Uterine smooth muscle cell (primary cell): ENCODE results near the gene ZNF569. TPM values are rescaled to one million over a fixed set of nuclear protein-coding genes. Genes with fewer than 3 reads are reported as not detected.

Experiments
- total RNA-seq: library from RNA; depleted of rRNA; stranded (reverse); fragments of >200 nt; gene quantifications from 2 replicates; pipeline ENCODE4 v1.2.3, GENCODE V29; 2014

Gene ZNF569
- 5.3 and 7.1 TPM in 2 replicates for total RNA-seq

GRCh38 chr19:37466798-37467607 is at the start of gene ZNF569:
Gene ZNF569 (minus strand): TSS chr19:37467444. CDS start chr19:37444921, 22,523 bp downstream.

GRCh38 chr19:37506387-37507166 is 39.3 kb upstream of the ZNF569 start, which contains the start of gene ZNF793:
Gene ZNF793 (plus strand): TSS chr19:37506939. CDS start chr19:37523440, 16,501 bp downstream.

GRCh38 chr19:37468961-37469777 is 1.9 kb upstream of the ZNF569 start, which contains the start of gene ZNF570:
Gene ZNF570 (plus strand): TSS chr19:37469356. CDS start chr19:37470355, 999 bp downstream.

GRCh38 chr19:37370880-37371661 is 96.2 kb downstream of the ZNF569 start, which contains the start of gene ZNF527:
Gene ZNF527 (plus strand): TSS chr19:37371099. CDS start chr19:37374199, 3,100 bp downstream.

Other genes with a start within 250 kb of the ZNF569 start
- gene ZNF383, start 249.2 kb downstream of the ZNF569 start, total RNA-seq: 3.9 and 6.9 TPM in 2 replicates
- 5.6 and 5.8 TPM in 2 replicates for gene ZNF527, start 96.3 kb downstream of the ZNF569 start, total RNA-seq
- gene ZNF570, start 1.9 kb upstream of the ZNF569 start, total RNA-seq: 7.0 and 7.6 TPM in 2 replicates
- gene ZNF793, start 39.5 kb upstream of the ZNF569 start, total RNA-seq: 0.89 and 1.4 TPM in 2 replicates
- gene ZNF571, start 127.3 kb upstream of the ZNF569 start, total RNA-seq: 1.4 and 2.2 TPM in 2 replicates
- gene ZNF540, start 127.4 kb upstream of the ZNF569 start, total RNA-seq: 0.11 and 0.50 TPM in 2 replicates
- 19.4 and 22.1 TPM in 2 replicates for gene ZFP30, start 188.0 kb upstream of the ZNF569 start, total RNA-seq